Stimulated activated CD4-positive, alpha-beta T cell treated with anti-CD3 and anti-CD28 coated beads, Interleukin-2, amount 100 ng/mL, for 4 hours (primary cell): ENCODE measurements around the gene NBAS.
"Not testable (repeated sequence)": the region's sequence is repeated elsewhere in the genome, so short reads cannot be mapped to it uniquely, and the experiment has no call there.

ENCODE experiments used
- DNase-seq: peaks from one replicate; pipeline ENCODE4 v3.0.0-alpha.2; 2020; ENCODE audit warnings: low read depth

NBAS gene

GRCh38 chr2:15559379-15560139 lies 1.6 kb downstream of the NBAS start:
- no peak for DNase-seq

- no peak for DNase-seq
Observed at GRCh38 chr2:15557887-15558311, 3.2 kb downstream of the NBAS start.

- no peak for DNase-seq
Observed at GRCh38 chr2:15556311-15556930, 4.7 kb downstream of the NBAS start.

GRCh38 chr2:15555760-15556193 lies 5.4 kb downstream of the NBAS start:
- no peak for DNase-seq

DNA sequence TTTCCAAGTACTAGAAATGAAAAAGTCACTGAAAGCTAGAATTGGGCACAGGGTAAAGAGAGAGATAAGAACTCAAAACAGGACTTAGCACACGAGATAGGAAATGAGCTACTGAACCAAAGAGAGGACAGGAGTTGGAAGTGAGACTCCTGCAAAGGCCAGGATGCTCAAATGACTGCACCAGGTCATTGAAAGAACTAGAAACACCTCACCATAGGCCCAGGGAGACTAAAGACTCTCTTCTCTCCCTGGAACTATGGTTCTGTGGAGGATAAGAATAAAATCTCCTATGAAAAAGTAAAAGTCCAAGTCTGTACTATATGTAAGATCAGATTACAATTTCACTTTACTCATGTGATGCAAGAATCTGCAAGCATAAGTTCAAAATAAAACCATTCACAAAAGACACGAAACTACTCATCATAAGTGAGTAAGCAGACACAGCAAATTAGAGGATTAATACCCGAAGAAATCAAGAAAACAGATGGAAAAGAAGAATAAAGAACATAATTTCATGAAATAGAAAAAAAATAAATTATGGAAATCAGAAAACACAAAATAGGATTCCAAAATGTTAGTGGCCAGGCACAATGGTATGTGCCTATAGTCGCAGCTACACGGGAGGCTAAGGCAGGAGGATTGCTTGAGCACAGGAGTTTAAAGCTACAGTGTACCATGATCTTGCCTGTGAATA lies 6.5 kb downstream of the NBAS start:
- no peak for DNase-seq

DNA sequence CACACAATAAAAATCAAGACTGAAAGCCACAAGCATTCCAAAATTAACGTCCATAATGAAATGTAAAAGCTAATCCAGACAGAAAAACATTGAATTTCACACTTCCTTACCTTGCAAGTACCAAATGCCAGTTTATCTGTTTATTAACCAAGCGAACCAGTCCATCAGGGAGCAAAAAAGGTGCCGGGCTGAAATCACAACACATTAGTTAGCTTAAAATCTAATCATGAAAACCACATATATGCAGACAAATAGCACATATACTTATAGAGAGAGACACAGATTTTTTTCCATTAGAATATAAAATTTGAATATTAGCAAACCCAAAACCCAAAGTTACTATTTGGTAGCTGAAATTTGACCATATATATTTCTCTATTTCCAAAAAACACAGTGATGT lies 7.2 kb downstream of the NBAS start:
- DNase-seq = no peak

DNA sequence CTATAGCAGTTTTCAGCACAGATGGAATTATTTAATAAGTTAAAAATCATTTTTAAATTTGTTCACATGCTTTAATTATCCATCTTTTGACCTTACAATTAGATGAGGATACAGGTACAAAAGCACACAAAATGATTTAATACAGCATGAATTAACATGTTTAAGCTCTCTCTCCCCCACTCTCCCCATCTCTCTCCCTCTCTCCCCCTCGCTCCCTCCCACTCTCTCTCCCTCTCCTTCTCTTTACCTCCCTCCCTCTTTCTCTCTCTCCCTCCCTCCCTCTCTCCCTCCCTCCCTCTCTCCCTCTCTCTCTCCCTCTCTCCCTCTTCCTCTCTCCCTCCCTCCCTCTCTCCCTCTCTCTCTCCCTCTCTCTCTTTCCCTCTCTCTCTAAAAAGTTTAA lies 7.6 kb downstream of the NBAS start:
- no peak for DNase-seq

DNA sequence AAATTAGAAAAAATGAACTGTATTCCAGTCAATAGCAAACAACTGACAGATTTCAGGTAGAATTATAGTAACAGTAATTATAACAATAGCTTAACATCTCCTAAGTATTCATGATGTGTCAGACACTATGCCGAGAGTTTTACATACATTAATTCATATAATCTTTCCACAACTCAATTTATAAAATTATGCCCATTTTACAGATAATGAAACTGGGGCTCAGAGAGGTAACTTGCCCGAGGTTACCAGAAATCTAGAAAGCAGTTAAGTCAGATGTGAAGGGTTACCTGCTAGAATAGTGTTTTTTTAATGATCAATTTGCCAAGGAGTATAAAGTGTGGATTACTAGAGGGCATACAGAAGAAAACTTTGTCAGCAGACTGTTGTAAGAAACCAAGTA lies 12.2 kb downstream of the NBAS start:
- no peak for DNase-seq

GRCh38 chr2:15547115-15547876 lies 13.8 kb downstream of the NBAS start:
- no peak for DNase-seq

DNA sequence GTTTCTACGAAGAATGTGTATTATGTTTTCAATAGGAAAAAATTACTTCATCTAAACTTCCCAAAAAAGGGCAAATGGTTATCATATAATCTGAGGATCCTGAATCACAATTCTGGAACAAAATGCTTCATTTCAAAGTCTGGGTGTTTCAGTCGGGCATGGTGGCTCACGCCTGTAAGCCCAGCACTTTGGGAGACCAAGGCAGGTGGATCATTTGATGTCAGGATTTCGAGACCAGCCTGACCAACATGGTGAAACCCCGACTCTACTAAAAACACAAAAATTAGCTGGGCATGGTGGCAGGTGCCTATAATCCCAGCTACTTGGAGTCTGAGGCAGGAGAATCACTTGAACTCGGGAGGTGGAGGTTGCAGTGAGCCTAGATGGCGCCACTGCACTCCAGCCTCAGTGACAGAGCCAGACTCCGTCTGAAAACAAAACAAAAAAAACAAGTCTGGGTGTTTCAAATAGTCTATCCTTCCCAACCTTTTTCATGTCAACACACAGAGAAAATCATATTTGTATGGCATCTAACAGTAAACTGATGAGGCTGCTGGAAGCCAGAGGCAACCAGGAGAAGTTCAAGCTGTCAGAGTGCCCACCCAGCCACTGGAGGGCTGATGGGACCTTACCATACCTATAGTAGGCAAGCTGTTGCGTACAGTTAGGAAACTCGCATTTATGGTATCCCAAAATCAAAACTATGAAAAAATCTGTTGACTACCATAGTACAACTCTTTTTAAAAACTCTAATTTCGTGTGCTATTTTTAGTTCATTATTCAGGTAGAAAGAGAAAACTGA lies 14.6 kb downstream of the NBAS start:
- no peak for DNase-seq

DNA sequence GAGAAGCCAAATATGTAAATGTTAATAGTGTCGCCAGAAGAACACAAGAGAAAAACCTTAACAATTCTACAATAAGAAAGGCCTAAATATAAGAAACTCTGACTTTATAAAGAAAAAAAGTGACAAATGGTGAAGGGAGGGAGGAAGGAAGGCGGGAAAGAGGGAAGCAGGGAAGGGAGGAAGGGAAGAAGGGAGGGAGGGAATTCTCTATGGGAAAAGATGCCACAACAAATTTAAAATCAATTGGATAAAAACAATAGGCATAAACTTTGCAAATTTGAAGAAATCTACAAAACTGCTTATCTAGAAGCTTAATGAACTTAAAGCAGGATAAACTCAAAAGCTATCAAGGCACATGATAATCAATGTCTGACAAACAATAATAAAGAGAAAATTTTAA lies 16.9 kb downstream of the NBAS start:
- no peak for DNase-seq

GRCh38 chr2:15543541-15543940 lies 17.6 kb downstream of the NBAS start:
- no peak for DNase-seq

- DNase-seq = no peak
Observed at GRCh38 chr2:15543053-15543452, 18.1 kb downstream of the NBAS start.

GRCh38 chr2:15542269-15542668 lies 18.9 kb downstream of the NBAS start:
- not testable (repeated sequence) for DNase-seq

DNA sequence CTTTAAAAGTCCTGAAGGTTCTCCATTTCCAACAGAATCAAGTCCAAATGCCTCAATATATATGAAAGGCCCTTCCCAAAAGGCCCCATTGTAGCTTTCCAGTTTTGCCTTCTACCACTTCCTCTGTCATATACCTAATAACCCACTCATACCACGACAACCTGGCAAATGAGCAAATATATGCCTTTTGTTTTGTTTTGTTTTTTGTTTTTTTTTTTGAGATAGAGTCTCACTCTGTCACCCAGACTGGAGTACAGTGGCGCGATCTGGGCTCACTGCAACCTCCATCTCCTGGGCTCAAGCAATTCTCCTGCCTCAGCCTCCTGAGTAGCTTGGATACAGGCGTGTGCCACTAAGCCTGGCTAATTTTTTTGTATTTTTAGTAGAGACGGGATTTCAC lies 20.6 kb downstream of the NBAS start:
- DNase-seq = not testable (repeated sequence)

GRCh38 chr2:15539999-15540398 lies 21.1 kb downstream of the NBAS start:
- no peak for DNase-seq

- DNase-seq = no peak
Observed at GRCh38 chr2:15538792-15539191, 22.3 kb downstream of the NBAS start.

GRCh38 chr2:15533860-15534480 lies 27.2 kb downstream of the NBAS start:
- no peak for DNase-seq

DNA sequence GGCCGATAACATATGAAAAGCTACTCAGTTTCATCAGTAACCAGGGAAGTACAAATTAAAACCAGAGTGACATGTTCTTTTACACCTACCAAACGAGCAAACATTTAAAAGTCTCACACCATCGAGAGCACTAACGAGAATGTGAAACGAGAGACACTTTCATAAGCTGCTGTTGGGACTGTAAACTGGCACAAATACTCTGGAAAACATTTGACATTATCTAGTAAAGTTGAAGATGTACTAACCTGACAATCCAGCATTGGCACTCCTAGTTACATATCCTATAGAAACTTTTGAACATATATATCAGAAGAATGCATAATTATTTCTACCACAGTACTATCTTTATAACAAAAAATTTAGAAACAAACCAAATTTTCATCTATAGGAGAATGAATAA lies 28.1 kb downstream of the NBAS start:
- no peak for DNase-seq

DNA sequence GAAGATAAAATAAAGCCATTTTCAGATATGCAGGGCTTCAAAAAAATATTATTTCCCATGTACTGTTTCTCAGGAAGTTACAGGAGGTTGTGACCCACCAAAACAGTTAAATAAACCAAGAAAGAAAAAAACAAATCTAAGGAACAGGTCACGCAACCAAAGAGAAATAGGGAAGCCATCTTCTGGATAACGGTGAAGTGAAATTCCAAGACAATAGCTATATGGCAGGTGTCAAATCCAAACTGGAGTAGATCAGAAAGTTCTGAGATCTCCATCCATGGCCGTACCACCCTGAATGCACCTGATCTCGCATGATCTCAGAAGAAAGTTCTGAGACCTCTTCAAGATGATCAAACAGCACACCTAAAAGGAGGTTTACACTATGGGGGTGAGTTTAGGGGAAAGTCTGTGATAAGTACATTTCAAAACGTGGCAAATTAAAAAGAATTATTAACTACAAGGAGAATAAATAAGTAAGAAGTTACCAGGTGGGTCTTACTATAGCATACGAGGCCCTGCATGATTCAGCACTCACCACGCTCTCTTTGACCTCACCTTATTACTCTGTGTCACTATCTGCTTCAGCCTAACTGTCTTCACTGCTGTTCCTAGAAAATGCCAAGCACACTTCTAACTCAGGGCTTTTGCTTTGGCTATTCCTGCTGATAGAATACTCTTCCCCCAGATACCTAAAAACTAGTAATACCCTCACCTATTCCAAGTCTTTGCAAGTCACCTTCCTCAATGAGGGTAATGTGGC lies 29.9 kb downstream of the NBAS start:
- DNase-seq = no peak
